Stimulated activated CD4-positive, alpha-beta T cell treated with anti-CD3 and anti-CD28 coated beads, TNF-alpha, amount 100 ng/mL, for 4 hours (primary cell): ENCODE measurements around the gene DENND1C.
"Not testable (repeated sequence)": the region's sequence is repeated elsewhere in the genome, so short reads cannot be mapped to it uniquely, and the experiment has no call there.

ENCODE experiments used
- DNase-seq, 3 experiments: peaks; one replicate each; pipeline ENCODE4 v3.0.0-alpha.2; 2020; ENCODE audit warnings: low read depth in 3 of 3

The DENND1C gene

DNA sequence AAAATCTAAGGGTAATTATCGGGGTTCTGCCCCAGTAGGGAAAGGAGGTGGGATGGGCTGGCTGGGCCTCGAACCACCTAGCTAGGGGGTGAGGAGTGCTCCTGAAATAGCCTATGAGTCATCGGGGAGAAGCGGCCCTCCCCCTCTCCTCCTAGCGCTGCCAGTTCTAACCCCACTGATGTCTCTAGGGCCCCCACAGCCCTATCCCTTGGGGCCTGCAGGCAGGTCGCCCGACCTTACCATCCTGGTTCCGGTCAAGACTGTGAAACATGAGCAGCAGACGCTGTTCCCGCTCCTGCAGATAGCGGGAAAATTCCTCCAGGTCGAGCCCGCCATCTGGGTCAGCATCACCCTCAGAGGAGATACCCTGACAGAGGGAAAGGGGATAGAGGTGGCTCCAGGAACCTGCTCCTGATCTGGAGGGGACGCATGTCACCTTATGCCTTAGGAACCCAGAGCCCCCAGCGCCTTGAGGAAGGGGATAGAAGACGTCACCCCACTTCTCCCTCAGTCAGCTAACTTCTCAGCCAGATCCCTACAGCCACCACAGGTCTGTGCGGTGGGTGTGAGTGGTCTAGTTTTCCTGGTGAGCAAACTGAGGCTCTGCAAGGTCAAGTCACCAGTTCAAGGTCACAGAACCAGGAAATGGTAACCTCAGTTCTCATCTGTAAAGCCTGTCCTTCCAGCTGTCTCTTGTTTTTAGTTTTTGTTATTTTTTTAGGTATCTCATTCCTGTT lies 23.5 kb downstream of the DENND1C start:
- no peak for DNase-seq

GRCh38 chr19:6455924-6456323 lies 25.7 kb downstream of the DENND1C start:
- no peak for DNase-seq

GRCh38 chr19:6453951-6454565 lies 27.5 kb downstream of the DENND1C start:
- DNase-seq, result no peak

DNA sequence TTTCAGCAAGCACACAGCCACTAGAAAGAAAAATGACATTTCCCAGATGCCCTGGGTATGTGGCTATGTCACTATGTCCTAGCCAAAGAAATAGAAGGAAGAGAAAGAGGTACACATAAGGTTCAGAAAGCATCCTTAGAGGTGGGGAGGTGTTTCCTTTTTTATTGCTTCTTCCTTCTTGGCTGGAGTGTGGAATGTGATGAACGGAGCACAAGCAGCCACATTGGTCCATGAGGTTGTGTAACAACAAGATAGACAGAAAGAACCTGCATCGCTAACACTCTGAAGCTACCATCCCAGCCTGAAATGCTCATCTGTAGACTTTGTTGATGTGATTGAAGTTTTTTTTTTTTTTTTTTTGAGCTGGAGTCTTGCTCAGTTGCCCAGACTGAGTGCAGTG lies 28.7 kb downstream of the DENND1C start:
- DNase-seq, result no peak

GRCh38 chr19:6452223-6452614 lies 29.4 kb downstream of the DENND1C start:
- no peak for DNase-seq

DNA sequence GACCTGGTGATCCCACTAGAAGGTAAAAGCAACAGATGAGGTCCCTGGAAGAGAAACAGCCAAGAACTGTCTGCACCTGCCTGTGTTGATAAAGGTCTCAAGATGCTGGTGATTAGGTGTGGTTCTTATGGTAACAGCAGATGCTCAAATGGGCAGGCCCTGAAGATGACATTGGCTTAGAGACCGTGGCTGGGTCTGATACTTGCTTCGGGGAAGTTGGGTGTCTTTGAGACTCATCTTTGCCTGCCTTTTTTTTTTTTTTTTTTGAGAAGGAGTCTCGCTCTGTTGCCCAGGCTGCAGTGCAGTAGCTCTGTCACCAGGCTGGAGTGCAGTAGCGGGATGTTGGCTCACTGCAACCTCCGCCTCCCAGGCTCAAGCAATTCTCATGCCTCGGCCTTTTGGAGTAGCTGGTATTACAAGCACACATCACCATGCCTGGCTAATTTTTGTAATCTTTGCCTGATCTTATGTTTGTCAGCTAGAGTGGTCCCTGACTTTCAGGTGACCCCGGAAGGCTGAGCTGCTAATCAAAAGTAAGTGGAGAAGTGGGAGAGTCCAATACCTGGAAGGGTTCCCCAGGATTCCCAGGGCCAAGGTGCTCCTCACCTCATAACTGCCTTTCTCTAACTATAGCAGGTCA lies 29.9 kb downstream of the DENND1C start:
- no peak for DNase-seq

DNA sequence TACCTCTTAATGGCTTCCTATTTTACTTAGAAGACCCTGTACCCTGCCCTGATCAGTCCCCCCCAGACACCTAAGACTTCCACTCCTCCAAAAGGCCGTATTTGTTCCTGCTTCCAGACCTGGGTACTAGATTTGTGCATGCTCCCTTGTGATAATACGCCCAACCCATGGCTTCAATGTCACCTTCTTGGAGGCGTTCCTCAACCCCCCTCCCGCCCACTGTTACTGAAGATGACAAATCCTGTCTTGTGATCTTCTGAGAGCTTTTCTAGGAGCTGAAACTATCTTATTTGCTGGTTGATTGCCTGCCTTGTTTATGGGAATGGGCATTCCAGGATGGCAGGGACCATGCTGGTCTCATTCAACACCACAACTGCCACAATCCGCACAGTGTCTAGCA lies 31.4 kb downstream of the DENND1C start:
- DNase-seq, result no peak

GRCh38 chr19:6448045-6448444 lies 33.5 kb downstream of the DENND1C start:
- no peak for DNase-seq

GRCh38 chr19:6446452-6446851 lies 35.1 kb downstream of the DENND1C start:
- DNase-seq, result no peak

GRCh38 chr19:6443986-6444385 lies 37.6 kb downstream of the DENND1C start:
- no peak for DNase-seq

GRCh38 chr19:6442087-6442688 lies 39.4 kb downstream of the DENND1C start:
- DNase-seq, result no peak

DNA sequence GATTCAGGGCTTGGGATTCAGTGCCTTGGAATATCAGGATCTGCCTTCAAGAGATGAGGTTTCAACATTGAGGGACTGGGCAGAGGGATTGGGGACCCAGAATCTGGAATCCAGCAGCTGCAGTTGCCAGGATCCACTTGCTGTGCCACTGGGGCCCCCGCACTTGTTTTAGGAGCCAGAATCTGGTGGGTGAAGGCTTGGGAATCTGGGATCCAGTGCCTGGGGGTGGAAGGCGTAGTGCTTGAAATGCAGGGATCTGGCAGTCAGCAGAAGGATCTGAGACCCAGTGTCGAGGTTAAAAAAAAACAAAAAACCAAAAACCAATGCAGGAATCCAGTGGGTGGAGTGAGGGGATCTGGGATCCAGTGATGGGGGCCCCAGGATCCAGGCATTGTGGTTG lies 40.7 kb downstream of the DENND1C start:
- DNase-seq, result no peak

DNA sequence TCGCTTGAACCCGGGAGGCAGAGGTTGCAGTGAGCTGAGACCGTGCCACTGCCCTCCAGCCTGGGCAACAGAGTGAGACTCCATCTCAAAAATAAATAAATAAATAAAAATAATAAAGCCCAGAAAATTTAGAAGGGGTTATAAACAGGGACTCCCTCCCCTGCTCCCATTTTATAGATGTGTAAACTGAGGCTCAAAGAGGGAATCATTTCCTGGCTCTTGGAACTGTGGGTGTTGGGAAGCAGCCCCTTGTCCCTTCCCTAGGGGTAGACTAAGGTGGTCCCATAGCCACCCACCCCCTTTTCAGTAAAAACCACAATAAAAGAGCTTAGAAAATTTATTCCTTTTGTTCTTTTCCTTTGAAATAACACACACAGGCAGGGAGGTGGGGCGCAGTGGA lies 41.8 kb downstream of the DENND1C start:
- DNase-seq, result no peak

DNA sequence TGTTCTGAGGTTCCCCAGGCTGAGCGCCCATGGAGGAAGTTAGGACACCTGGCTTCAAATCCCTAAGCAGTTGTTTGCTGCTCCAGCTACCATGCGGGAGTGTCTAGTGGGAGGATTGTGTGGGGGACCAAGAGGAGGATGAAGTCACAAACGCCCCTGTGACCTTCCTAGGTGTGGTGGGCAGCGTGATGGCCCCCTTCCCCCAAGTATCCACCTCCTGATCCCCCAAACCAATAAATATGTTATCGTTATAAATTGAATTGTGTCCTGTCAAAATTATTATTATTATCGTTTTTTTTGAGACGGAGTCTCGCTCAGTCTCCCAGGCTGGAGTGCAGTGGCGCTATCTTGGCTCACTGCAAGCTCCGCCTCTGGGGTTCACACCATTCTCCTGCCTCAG lies 47.9 kb downstream of the DENND1C start, which contains the start of gene SLC25A41:
Gene SLC25A41 (minus strand): TSS at position 101 of the 400 bp plus-strand sequence. CDS start 70 bp downstream, at position 31.
- DNase-seq, result no peak

GRCh38 chr19:6433165-6433564 lies 48.4 kb downstream of the DENND1C start:
- DNase-seq, result no peak

GRCh38 chr19:6431891-6432290 lies 49.7 kb downstream of the DENND1C start:
- no peak for DNase-seq

DNA sequence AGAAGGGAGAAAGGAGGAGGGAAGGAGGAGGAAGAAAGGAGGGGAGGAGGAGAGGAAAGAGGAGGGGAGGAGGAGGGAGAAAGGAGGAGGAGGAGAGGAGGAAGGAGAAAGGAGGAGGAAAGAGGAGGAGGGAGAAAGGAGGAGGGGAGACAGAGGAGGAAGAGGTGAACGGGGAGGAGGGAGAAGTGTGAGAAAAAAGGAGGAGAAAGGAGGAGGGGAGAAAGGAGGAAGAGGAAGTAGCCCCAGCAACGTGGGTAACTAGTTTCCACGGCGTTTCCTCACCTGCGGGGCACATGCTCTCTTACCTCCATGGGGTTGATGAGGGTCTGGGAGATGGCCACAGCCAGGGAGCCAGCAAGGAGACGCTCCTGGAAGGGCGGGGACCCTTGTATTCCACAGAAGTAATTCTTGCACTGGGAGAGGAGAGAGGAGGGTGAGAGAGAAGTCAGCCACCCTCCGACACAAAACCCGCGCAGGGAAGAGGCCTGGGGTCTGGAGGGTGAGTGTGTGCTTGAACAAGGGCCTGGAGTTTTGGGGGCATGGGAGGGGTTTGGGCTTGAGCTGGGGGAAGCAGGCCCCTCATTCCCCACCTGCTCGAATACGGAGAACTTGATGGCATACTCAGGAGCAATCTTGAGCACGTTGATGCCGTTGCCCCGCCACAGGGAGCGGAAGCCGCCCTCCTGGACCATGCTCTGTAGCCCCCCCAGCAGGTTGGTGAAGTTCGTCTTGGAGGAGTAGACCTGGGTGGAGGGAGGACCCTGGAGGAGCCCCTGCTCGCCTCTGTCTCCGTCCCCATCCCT lies 52.0 kb downstream of the DENND1C start:
- no peak for DNase-seq

DNA sequence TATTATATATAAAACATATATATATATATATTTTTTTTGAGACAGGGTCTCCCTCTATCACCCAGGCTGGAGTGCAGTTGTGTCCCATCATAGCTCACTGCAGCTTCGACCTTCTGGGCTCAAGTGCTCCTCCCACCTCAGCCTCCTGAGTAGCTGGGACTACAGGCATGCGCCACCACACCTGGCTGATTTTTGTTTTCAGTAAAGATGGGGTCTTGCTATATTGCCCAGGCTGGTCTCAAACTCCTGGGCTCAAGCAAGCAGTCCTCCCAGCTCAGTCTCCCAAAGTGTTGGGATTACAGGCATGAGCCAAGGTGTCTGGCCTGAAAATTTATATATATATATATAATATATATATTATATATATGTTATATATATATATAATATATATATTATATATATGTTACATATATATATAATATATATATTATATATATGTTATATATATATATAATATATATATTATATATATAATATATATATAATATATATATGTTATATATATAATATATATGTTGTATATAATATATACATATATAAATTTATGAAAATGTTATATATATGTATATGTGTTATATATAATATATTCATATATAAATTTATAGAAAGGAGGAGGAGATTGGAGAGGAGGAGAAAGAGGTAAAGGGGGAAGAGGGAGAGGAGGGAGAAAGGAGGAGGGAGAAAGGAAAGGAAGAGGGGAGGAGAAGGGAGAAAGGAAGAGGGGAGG lies 52.7 kb downstream of the DENND1C start:
- not testable (repeated sequence) for DNase-seq

DNA sequence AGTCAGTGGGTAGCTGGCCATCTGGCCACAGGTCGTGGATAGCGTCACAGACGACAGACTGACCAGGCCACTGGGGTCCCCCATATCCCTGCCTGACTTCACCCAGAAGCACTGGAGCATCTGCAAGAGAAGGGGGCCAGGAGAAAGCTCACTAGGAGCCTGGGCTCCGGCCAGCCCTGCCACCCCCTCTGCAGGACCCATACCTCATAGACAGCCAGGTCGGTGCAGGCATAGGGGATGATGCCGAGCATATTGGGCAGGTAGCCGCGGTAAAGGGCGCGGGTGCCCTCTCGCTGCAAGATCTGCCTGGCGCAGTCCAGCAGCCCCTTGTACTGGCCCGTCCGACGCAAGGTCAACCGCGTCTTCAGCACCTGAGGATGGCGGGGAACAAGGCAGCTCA lies 54.5 kb downstream of the DENND1C start:
- no peak for DNase-seq

DNA sequence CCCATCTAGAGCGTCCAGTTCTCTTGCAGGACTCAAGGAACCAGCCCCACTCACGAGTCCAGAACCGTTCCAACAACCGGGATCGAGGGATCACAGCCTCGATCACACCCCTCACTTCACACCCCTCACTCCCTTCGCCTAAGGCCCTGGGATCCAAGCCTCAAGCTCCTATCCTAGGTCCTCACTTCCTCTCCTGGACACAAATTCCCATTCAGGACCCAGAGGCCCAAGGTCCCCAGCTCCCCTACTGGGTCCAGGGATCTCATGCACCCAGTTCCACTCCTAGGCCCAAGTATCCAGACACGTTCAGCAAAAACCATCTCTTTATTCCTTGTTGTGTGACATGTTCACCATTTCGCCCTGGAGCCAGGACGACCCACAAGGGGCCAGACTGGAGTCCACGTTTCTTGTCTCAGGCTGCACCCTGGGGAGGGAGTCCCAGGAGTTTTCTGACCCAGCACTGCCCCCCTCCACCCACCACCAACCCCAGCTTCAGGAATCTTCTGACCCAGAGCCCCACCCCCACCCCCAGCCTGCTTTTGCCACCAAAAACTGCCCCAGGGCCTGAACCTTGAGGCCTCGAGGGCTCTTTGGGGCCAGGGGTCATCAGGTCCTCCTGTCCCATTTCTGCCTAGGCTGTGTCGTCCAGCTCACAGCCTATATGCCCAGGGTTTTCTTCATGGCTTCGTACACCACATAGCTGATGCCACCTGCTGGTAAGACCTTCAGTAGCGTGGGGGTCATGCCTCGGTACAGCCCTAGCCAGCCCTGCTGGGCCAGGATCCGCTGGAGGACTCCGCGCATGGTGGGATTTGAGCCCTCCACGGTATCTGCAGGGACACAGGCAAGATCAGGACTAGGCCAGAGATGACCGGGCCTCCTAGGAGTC lies 55.6 kb downstream of the DENND1C start:
- no peak for DNase-seq
